IMR-90 (cell line): ENCODE results near the gene ERMARD.

Source experiments
- CEBPB ChIP-seq: IDR thresholded peaks from 2 replicates; pipeline ENCODE4 v1.6.1; 2012; ENCODE audit warnings: low read depth, low read length, improper control_type of control experiment
- POLR2A ChIP-seq: IDR thresholded peaks from 2 replicates; pipeline ENCODE4 v1.6.1; 2012; ENCODE audit warnings: mild to moderate bottlenecking, low read depth, low read length
- TF ChIP-seq, protein P1 (sequence below): conservative IDR thresholded peaks from 2 replicates; pipeline ENCODE4 v1.5.1; 2012; ENCODE audit warnings: mild to moderate bottlenecking, low read depth, low read length, improper control_type of control experiment

DNA sequence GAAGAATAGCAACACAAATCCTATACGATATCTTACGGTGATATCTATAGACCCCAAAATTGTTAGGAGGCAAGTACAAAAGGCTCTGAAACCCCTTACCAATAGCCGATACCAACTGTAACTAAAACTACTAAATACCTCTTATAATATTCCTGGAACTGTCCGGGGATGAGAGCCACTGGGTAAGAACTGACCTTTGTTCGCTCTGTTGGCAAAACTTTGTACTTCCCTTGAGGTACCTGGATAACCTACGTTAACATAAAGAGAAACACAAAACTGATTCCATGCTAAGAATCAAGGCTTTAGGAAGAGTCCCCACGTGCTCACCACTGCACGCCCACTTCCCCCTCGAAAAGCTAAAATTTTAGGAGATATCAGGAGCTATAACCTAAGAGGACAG lies 36.8 kb upstream of the ERMARD start:
- TF ChIP-seq, protein P1, sequence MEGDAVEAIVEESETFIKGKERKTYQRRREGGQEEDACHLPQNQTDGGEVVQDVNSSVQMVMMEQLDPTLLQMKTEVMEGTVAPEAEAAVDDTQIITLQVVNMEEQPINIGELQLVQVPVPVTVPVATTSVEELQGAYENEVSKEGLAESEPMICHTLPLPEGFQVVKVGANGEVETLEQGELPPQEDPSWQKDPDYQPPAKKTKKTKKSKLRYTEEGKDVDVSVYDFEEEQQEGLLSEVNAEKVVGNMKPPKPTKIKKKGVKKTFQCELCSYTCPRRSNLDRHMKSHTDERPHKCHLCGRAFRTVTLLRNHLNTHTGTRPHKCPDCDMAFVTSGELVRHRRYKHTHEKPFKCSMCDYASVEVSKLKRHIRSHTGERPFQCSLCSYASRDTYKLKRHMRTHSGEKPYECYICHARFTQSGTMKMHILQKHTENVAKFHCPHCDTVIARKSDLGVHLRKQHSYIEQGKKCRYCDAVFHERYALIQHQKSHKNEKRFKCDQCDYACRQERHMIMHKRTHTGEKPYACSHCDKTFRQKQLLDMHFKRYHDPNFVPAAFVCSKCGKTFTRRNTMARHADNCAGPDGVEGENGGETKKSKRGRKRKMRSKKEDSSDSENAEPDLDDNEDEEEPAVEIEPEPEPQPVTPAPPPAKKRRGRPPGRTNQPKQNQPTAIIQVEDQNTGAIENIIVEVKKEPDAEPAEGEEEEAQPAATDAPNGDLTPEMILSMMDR, result no peak
- no peak for TF ChIP-seq POLR2A
- TF ChIP-seq CEBPB, result no peak
